Neural crest cell (in vitro differentiated cells): ENCODE measurements around the gene MCC. TPM values are rescaled to one million over a fixed set of nuclear protein-coding genes. Genes with fewer than 3 reads are reported as not detected.

Experiments
- DNase-seq: peaks from one replicate; pipeline ENCODE4 v3.0.0; 2021; ENCODE audit warnings: low read depth, mixed read lengths, low spot score
- H3K27ac Mint-ChIP-seq: one replicate; pipeline ENCODE4 v1.8.0; 2021; ENCODE audit warnings: mild to moderate bottlenecking, mixed read lengths; ENCODE audit not compliant: unreplicated experiment
- H3K27me3 Mint-ChIP-seq: 2 replicates; pipeline ENCODE4 v1.8.0; 2021; ENCODE audit warnings: low read depth, mild to moderate bottlenecking, mixed read lengths
- H3K36me3 Mint-ChIP-seq: 2 replicates; pipeline ENCODE4 v1.8.0; 2021; ENCODE audit warnings: low read depth, mild to moderate bottlenecking, mixed read lengths
- H3K4me1 Mint-ChIP-seq: 2 replicates; pipeline ENCODE4 v1.8.0; 2021; ENCODE audit warnings: mixed read lengths
- H3K4me3 Mint-ChIP-seq: one replicate; pipeline ENCODE4 v1.8.0; 2021; ENCODE audit warnings: mild to moderate bottlenecking, mixed read lengths
- H3K9me3 Mint-ChIP-seq: 2 replicates; pipeline ENCODE4 v1.8.0; 2021; ENCODE audit warnings: mixed read lengths
- total RNA-seq: library from RNA; stranded (reverse); gene quantifications from 2 replicates; pipeline ENCODE4 v1.2.1, GENCODE V29; 2021
- TF ChIP-seq, protein P1 (sequence below): fragments of 200-600 bp; sonication (generic); conservative IDR thresholded peaks from 2 replicates; pipeline ENCODE4 v1.5.0; 2021; ENCODE audit warnings: antibody characterized with exemption, mild to moderate bottlenecking

The MCC gene
- total RNA-seq, 1 donor from 2014 or later = 10.8 TPM

DNA sequence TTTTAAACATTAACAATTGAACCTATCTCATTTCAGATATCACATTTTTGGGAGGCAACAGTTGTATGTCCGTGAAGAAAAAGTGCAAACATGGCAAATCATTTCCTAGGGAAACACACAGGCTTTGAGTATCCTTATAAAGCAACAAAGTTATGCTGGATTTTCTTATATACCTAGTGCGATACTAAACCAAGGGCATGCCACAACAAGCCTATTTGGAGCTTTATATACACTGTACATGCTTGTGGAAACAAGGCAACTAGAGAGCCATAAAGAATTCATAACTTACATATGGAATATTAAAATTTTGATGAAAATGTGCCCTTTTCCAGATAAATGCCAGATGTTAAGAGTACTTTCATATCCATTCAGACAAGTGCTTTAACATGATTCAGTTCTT, 320.3 kb downstream of the MCC start:
- no peak overlapping the region for H3K27ac Mint-ChIP-seq
- no peaks in the 10 kb centered on the region for H3K9me3 Mint-ChIP-seq
- peaks cover 4% of the 10 kb centered on the region for H3K27me3 Mint-ChIP-seq
- TF ChIP-seq, protein P1, sequence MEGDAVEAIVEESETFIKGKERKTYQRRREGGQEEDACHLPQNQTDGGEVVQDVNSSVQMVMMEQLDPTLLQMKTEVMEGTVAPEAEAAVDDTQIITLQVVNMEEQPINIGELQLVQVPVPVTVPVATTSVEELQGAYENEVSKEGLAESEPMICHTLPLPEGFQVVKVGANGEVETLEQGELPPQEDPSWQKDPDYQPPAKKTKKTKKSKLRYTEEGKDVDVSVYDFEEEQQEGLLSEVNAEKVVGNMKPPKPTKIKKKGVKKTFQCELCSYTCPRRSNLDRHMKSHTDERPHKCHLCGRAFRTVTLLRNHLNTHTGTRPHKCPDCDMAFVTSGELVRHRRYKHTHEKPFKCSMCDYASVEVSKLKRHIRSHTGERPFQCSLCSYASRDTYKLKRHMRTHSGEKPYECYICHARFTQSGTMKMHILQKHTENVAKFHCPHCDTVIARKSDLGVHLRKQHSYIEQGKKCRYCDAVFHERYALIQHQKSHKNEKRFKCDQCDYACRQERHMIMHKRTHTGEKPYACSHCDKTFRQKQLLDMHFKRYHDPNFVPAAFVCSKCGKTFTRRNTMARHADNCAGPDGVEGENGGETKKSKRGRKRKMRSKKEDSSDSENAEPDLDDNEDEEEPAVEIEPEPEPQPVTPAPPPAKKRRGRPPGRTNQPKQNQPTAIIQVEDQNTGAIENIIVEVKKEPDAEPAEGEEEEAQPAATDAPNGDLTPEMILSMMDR = no peak
- no peak for DNase-seq
- H3K4me3 Mint-ChIP-seq = no peak overlapping the region
- H3K4me1 Mint-ChIP-seq = peaks cover 18% of the 10 kb centered on the region
- H3K36me3 Mint-ChIP-seq = no peaks in the 10 kb centered on the region

DNA sequence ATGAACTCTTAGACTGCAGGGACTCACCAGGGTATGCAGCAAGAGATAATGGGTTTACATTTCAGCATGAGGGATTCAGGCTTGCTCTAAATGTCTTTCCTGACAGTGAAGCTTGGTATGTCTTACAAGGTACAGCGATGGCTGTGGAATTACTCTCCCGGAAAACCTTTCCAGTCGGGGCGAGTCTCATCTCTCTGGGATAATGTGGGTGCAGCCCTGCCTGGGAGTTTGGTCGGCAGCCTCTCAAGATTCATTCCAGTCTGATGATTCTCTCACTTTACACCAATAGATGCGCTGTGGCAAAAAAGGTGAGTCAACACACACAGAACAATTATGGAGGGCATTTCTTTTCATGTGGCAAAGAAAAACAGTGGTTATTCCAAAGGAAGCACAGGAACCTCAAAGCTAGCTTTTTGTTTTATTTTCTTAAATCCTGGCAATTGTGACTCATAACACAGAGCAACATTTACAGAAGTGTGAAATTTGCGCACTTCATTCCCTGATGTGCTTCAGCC, 321.3 kb downstream of the MCC start:
- peaks cover 18% of the 10 kb centered on the region for H3K4me1 Mint-ChIP-seq
- H3K27me3 Mint-ChIP-seq = peaks cover 9% of the 10 kb centered on the region
- H3K4me3 Mint-ChIP-seq = no peak overlapping the region
- H3K36me3 Mint-ChIP-seq = no peaks in the 10 kb centered on the region
- DNase-seq = no peak
- H3K9me3 Mint-ChIP-seq = no peaks in the 10 kb centered on the region
- no peak overlapping the region for H3K27ac Mint-ChIP-seq
- TF ChIP-seq, protein P1 = no peak

DNA sequence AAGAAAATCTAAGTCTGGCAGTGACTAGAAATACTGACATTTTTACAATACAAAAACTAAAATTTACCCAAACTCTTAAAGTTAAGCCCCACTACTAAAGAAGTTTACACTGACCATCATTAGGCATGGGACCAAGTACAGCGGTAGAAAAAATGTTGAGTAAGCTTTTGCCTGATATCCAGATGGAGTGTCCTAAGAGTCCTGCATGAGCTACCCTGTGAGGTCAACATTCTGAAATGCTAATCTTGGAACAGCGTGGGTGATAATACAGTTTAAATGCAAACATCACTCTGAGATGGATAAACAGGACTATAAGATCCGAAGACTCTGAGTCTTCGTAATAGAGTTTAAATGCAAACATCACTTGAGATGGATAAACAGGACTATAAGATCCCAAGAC, 322.0 kb downstream of the MCC start:
- Mint-ChIP-seq H3K36me3 (no peaks in the 10 kb centered on the region), H3K27me3 (peaks cover 9% of the 10 kb centered on the region), H3K4me1 (peaks cover 18% of the 10 kb centered on the region), H3K9me3 (no peaks in the 10 kb centered on the region), H3K4me3 (no peak overlapping the region), H3K27ac (no peak overlapping the region)
- TF ChIP-seq, protein P1 = no peak
- no peak for DNase-seq

DNA sequence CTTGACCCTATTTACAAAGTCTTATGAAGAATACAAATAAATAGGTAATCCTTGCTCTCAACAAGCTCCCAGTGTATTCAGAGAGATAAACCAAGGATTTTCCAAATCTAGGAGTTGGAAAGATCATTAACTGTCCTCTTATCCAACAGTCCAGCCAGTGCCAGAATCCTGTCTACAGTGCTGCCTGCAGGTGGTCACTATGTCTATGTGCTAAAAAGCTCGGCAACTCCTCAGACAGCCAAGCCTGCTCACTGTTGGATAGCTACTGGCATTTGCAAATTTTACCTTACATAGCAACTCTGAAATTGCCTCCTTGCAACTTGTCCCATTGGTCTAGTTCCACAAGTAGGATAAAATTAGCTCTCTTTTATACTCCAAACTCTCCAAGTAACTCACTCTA, 324.2 kb downstream of the MCC start:
- no peak for DNase-seq
- Mint-ChIP-seq H3K4me3 (no peak overlapping the region), H3K36me3 (no peaks in the 10 kb centered on the region), H3K27me3 (peaks cover 13% of the 10 kb centered on the region), H3K4me1 (peaks cover 6% of the 10 kb centered on the region), H3K9me3 (no peaks in the 10 kb centered on the region), H3K27ac (no peak overlapping the region)
- TF ChIP-seq, protein P1 = no peak

DNA sequence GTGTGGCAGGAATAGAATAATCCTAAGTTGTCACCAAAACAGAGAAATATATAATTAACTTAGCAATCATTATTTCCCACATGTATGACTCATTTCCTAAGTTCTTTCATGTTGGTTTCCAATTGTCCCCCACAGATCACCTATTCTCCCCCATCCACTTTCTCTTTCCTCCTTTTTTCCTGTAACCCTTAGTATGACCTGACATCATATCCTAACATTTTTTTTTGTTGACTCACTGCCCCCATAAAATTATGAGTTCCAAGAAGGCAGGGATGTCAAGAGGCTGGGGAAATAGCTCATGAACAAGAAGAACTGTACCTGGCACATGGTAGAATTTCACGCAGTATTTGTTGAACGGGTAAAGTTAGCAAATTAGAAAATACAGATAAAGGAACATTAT, 324.9 kb downstream of the MCC start:
- no peak overlapping the region for H3K27ac Mint-ChIP-seq
- no peaks in the 10 kb centered on the region for H3K36me3 Mint-ChIP-seq
- H3K27me3 Mint-ChIP-seq = peaks cover 13% of the 10 kb centered on the region
- H3K4me3 Mint-ChIP-seq = no peak overlapping the region
- H3K4me1 Mint-ChIP-seq = peaks cover 3% of the 10 kb centered on the region
- H3K9me3 Mint-ChIP-seq = no peaks in the 10 kb centered on the region
- DNase-seq = no peak
- TF ChIP-seq, protein P1 = no peak

DNA sequence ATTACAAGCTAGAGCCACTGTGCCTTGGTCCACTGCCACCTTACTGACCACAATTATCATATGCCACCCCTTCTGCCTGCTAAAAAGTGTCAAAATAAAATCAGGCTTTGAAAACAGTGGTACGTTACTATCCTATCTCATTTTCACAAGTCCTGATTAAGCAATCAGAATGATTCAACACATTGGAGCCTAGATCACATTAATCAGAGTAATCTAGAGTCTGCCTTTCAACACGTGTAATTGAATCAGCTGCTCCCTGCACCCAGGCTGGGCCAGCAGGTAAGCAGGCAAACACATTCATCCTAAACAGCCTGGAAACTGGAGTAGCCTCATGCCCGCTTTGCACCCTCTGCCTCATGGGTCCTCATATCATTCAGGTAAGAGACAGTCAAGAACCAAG, 325.5 kb downstream of the MCC start:
- TF ChIP-seq, protein P1 = no peak
- Mint-ChIP-seq H3K9me3 (no peaks in the 10 kb centered on the region), H3K4me3 (no peak overlapping the region), H3K36me3 (no peaks in the 10 kb centered on the region), H3K4me1 (peaks cover 3% of the 10 kb centered on the region), H3K27me3 (peaks cover 13% of the 10 kb centered on the region), H3K27ac (no peak overlapping the region)
- no peak for DNase-seq
